ENCODE measurements around the gene UROS.

The UROS gene

GRCh38 chr10:125845617-125846016, 22.6 kb upstream of the UROS start:
- no peaks in the 10 kb centered on the region for H3K9me3 ChIP-seq (ENCODE audit: insufficient read depth, low read length)
- H3K4me3 ChIP-seq (ENCODE audit: insufficient read length, low read depth) = no peak overlapping the region
- no peak for DNase-seq (ENCODE audit: low read depth, low spot score)
- peaks cover 50% of the 10 kb centered on the region for H3K36me3 ChIP-seq (ENCODE audit: insufficient read depth, insufficient read length, low read length)
- no peak for TF ChIP-seq YY1 (IDR thresholded peaks at IDR 0.05; ENCODE audit: insufficient read depth, insufficient read length)
- no peak for TF ChIP-seq ZNF274 (IDR thresholded peaks at IDR 0.05; ENCODE audit: low read depth, low read length)
- TF ChIP-seq SUZ12 (IDR thresholded peaks at IDR 0.05; ENCODE audit: extremely low read depth, insufficient read depth, insufficient read length) = no peak
- H3K9ac ChIP-seq (ENCODE audit: insufficient read length, low read depth) = no peak overlapping the region
- H3K27me3 ChIP-seq (ENCODE audit: insufficient read depth, insufficient read length) = no peaks in the 10 kb centered on the region
- no peaks in the 10 kb centered on the region for H3K4me1 ChIP-seq (ENCODE audit: insufficient read depth, insufficient read length)

- Histone ChIP-seq H3K36me3 (ENCODE audit: insufficient read depth, insufficient read length, low read length) (peaks cover 55% of the 10 kb centered on the region), H3K9me3 (ENCODE audit: insufficient read depth, low read length) (no peaks in the 10 kb centered on the region), H3K4me1 (ENCODE audit: insufficient read depth, insufficient read length) (no peaks in the 10 kb centered on the region), H3K9ac (ENCODE audit: insufficient read length, low read depth) (no peak overlapping the region), H3K4me3 (ENCODE audit: insufficient read length, low read depth) (no peak overlapping the region), H3K27me3 (ENCODE audit: insufficient read depth, insufficient read length) (no peaks in the 10 kb centered on the region)
- no peak for DNase-seq (ENCODE audit: low read depth, low spot score)
- TF ChIP-seq YY1 (IDR thresholded peaks at IDR 0.05; ENCODE audit: insufficient read depth, insufficient read length) = no peak
- TF ChIP-seq ZNF274 (IDR thresholded peaks at IDR 0.05; ENCODE audit: low read depth, low read length) = no peak
- TF ChIP-seq SUZ12 (IDR thresholded peaks at IDR 0.05; ENCODE audit: extremely low read depth, insufficient read depth, insufficient read length) = no peak
Measured at GRCh38 chr10:125844751-125845221, 21.7 kb upstream of the UROS start.

DNA sequence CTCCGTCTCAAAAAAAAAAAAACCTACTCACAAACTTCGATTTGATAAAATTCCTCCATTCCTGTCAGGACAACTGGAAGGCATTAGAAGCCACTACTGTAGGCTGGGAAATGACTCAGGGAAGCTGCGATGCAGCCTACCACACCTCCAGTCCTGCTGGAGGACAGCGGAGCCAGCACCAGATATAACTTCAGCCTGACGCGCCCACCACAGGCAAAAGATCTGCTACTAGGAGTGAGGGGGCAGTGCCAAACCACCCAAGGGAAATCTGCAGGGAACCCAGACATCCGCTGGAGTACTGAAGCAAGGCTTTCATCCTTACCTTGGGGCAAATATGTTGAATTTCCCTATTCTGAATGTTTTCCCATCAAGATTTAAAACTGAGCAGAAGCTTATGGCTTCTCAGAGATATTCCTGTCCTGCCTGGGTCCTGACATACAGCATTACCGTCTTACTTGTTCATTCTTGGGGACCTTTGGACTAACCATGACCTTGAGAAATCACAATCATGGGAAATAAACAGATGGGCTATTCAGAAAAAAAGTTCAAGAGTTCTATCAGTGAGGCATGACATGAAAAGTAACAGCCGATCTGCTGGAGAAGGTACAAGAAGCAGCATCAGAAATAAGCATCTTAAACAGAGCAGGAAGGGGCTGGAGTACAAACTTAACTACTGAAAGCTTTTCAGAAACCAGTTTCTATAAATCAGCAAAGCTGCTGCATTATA, 20.7 kb upstream of the UROS start:
- TF ChIP-seq ZNF274 (IDR thresholded peaks at IDR 0.05; ENCODE audit: low read depth, low read length) (no peak), SUZ12 (IDR thresholded peaks at IDR 0.05; ENCODE audit: extremely low read depth, insufficient read depth, insufficient read length) (no peak), YY1 (IDR thresholded peaks at IDR 0.05; ENCODE audit: insufficient read depth, insufficient read length) (no peak)
- Histone ChIP-seq H3K36me3 (ENCODE audit: insufficient read depth, insufficient read length, low read length) (peaks cover 61% of the 10 kb centered on the region), H3K4me1 (ENCODE audit: insufficient read depth, insufficient read length) (no peaks in the 10 kb centered on the region), H3K9ac (ENCODE audit: insufficient read length, low read depth) (no peak overlapping the region), H3K9me3 (ENCODE audit: insufficient read depth, low read length) (no peaks in the 10 kb centered on the region), H3K4me3 (ENCODE audit: insufficient read length, low read depth) (no peak overlapping the region), H3K27me3 (ENCODE audit: insufficient read depth, insufficient read length) (no peaks in the 10 kb centered on the region)
- DNase-seq (ENCODE audit: low read depth, low spot score) = no peak

DNA sequence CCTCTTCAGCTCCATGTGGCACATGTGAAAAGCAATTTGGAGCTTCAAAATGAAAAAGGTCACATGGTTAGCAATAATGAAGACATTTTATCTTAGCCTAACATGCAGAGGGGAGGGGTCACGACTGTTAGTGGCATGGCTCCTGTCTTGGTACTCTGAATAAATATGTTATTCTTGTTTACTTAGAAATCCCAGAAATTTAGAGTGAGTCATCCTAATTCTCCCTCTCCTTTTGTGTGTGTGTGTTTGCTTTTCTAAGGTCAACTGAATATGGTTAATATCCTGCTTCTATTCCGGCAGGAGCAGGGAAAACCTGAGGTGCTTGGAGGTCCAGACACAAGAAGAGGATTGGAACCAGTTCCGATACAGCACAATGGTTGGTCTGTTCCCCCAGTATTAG, 17.9 kb upstream of the UROS start:
- DNase-seq (ENCODE audit: low read depth, low spot score) = no peak
- Histone ChIP-seq H3K27me3 (ENCODE audit: insufficient read depth, insufficient read length) (no peaks in the 10 kb centered on the region), H3K4me3 (ENCODE audit: insufficient read length, low read depth) (no peak overlapping the region), H3K36me3 (ENCODE audit: insufficient read depth, insufficient read length, low read length) (peaks cover 72% of the 10 kb centered on the region), H3K9me3 (ENCODE audit: insufficient read depth, low read length) (no peaks in the 10 kb centered on the region), H3K9ac (ENCODE audit: insufficient read length, low read depth) (no peak overlapping the region), H3K4me1 (ENCODE audit: insufficient read depth, insufficient read length) (no peaks in the 10 kb centered on the region)
- no peak for TF ChIP-seq ZNF274 (IDR thresholded peaks at IDR 0.05; ENCODE audit: low read depth, low read length)
- TF ChIP-seq SUZ12 (IDR thresholded peaks at IDR 0.05; ENCODE audit: extremely low read depth, insufficient read depth, insufficient read length) = no peak
- TF ChIP-seq YY1 (IDR thresholded peaks at IDR 0.05; ENCODE audit: insufficient read depth, insufficient read length) = no peak

- TF ChIP-seq ZNF274 (IDR thresholded peaks at IDR 0.05; ENCODE audit: low read depth, low read length) = no peak
- Histone ChIP-seq H3K9ac (ENCODE audit: insufficient read length, low read depth) (no peak overlapping the region), H3K9me3 (ENCODE audit: insufficient read depth, low read length) (no peaks in the 10 kb centered on the region), H3K27me3 (ENCODE audit: insufficient read depth, insufficient read length) (no peaks in the 10 kb centered on the region), H3K4me1 (ENCODE audit: insufficient read depth, insufficient read length) (no peaks in the 10 kb centered on the region), H3K36me3 (ENCODE audit: insufficient read depth, insufficient read length, low read length) (peaks cover 71% of the 10 kb centered on the region), H3K4me3 (ENCODE audit: insufficient read length, low read depth) (no peak overlapping the region)
- DNase-seq (ENCODE audit: low read depth, low spot score) = no peak
Measured at GRCh38 chr10:125840406-125840805, 17.3 kb upstream of the UROS start.

DNA sequence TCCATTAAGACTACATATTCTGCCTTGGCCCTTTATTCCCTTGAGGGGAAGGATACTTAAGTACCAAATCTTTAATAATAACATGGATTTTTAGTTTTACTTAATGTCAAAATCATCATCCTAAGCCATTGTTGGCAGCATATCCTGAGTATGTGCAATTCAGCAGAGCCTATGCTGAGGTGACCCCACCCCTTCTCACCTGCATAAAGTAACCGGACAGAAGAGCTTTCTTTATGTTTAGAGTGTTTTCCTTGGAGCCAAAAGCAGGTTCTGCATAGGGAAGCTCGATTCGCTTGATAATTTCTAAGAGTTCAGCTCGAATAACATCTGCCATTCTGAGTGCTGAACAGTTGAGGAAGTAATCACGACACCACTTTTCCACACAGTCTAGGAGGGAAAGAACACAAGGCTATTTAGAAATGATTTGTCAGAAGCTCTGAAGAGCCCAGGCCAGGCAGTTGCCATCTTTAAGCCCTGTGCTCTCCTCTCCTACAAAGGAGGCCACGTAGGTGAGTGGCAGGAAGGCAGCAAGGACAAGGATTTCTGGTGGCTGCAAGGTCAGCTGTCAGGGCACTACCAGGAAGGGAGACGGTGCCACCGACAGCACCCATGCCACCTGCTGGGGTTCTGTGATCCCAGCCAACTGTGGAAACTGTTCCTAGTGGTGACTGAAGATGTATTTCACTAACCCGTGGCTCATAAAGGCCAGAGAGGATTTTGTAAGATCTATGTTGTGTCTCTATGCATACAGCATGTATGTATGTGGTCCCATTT, 15.9 kb upstream of the UROS start:
- TF ChIP-seq YY1 (IDR thresholded peaks at IDR 0.05; ENCODE audit: insufficient read depth, insufficient read length) (no peak), SUZ12 (IDR thresholded peaks at IDR 0.05; ENCODE audit: extremely low read depth, insufficient read depth, insufficient read length) (no peak), ZNF274 (IDR thresholded peaks at IDR 0.05; ENCODE audit: low read depth, low read length) (no peak)
- Histone ChIP-seq H3K36me3 (ENCODE audit: insufficient read depth, insufficient read length, low read length) (peaks cover 75% of the 10 kb centered on the region), H3K4me3 (ENCODE audit: insufficient read length, low read depth) (no peak overlapping the region), H3K27me3 (ENCODE audit: insufficient read depth, insufficient read length) (no peaks in the 10 kb centered on the region), H3K4me1 (ENCODE audit: insufficient read depth, insufficient read length) (no peaks in the 10 kb centered on the region), H3K9ac (ENCODE audit: insufficient read length, low read depth) (no peak overlapping the region), H3K9me3 (ENCODE audit: insufficient read depth, low read length) (no peaks in the 10 kb centered on the region)
- DNase-seq (ENCODE audit: low read depth, low spot score) = no peak

DNA sequence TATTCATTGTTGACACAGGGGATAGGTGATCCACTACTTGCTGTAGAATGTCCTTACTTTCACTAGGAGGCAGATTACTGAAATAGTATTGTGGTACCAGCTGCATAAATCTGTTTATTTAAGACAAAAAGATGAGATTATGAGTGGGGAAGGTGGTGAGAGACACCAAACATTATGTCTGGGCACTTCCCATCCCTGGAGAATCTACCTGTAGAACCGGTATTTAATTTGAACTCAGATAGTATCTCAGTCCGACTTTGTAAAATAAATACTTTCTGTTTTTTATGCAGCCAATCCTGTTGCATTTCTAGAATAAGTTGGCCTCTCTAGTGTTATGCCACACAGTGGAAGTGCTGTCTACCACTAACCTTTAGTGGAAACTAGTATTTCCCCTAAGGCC, 13.7 kb upstream of the UROS start:
- Histone ChIP-seq H3K4me1 (ENCODE audit: insufficient read depth, insufficient read length) (no peaks in the 10 kb centered on the region), H3K36me3 (ENCODE audit: insufficient read depth, insufficient read length, low read length) (peaks cover 83% of the 10 kb centered on the region), H3K9me3 (ENCODE audit: insufficient read depth, low read length) (no peaks in the 10 kb centered on the region), H3K9ac (ENCODE audit: insufficient read length, low read depth) (no peak overlapping the region), H3K4me3 (ENCODE audit: insufficient read length, low read depth) (no peak overlapping the region), H3K27me3 (ENCODE audit: insufficient read depth, insufficient read length) (no peaks in the 10 kb centered on the region)
- no peak for DNase-seq (ENCODE audit: low read depth, low spot score)
- TF ChIP-seq SUZ12 (IDR thresholded peaks at IDR 0.05; ENCODE audit: extremely low read depth, insufficient read depth, insufficient read length) = no peak
- TF ChIP-seq YY1 (IDR thresholded peaks at IDR 0.05; ENCODE audit: insufficient read depth, insufficient read length) = no peak
- no peak for TF ChIP-seq ZNF274 (IDR thresholded peaks at IDR 0.05; ENCODE audit: low read depth, low read length)

All from NT2/D1 (cell line).